Aorta (tissue), 5 donors: Measurements from ENCODE around the gene PER2. TPM values are rescaled to one million over a fixed set of nuclear protein-coding genes. Genes with fewer than 3 reads are reported as not detected.
A peak's percentile ranks its signal among the peaks of the same experiment; 100 is the strongest.

Experiments used
- ATAC-seq: fragments of 200-7000 bp; cut with Tn5 transposase; one replicate; pipeline ENCODE4 v1.9.1; 2022; ENCODE audit warnings: moderate library complexity; ENCODE audit not compliant: low FRiP score
- DNase-seq, 2 donors: peaks; one replicate each; pipeline ENCODE4 v3.0.0-alpha.2; 2020
- H3K27ac ChIP-seq, 2 donors: one replicate each; pipeline ENCODE4 v1.5.1; 2013; ENCODE audit warnings: low read length in 2 of 2, mild to moderate bottlenecking in 2 of 2, moderate library complexity in 2 of 2, control low read depth in 1 of 2, inconsistent platforms in 1 of 2, low read depth in 1 of 2
- H3K27me3 ChIP-seq, 2 donors: one replicate each; pipeline ENCODE4 v1.6.1; 2013; ENCODE audit warnings: control low read depth in 1 of 2, low read length in 1 of 2, mild to moderate bottlenecking in 1 of 2, moderate library complexity in 1 of 2; ENCODE audit not compliant: insufficient read depth in 2 of 2, control insufficient read depth in 1 of 2
- H3K36me3 ChIP-seq, 2 donors: one replicate each; pipeline ENCODE4 v1.6.1; 2013; ENCODE audit warnings: control low read depth in 1 of 2, low read length in 1 of 2, mild to moderate bottlenecking in 1 of 2; ENCODE audit not compliant: insufficient read depth in 2 of 2, control insufficient read depth in 1 of 2
- H3K4me1 ChIP-seq, 2 donors: one replicate each; pipeline ENCODE4 v1.6.1; 2013; ENCODE audit warnings: low read length in 2 of 2, control low read depth in 1 of 2, mild to moderate bottlenecking in 1 of 2, moderate library complexity in 1 of 2; ENCODE audit not compliant: insufficient read depth in 2 of 2, control insufficient read depth in 1 of 2
- H3K4me3 ChIP-seq, 2 donors: one replicate each; pipeline ENCODE4 v1.5.1; 2013; ENCODE audit warnings: low read length in 2 of 2, control low read depth in 1 of 2, mild to moderate bottlenecking in 1 of 2
- H3K9me3 ChIP-seq: one replicate; pipeline ENCODE4 v1.6.1; 2013; ENCODE audit warnings: mild to moderate bottlenecking, low read length; ENCODE audit not compliant: control insufficient read depth
- whole genome bisulfite sequencing, 2 donors: extraction: QIAGEN DNeasy Blood & Tissue Kit; methylation state at CpG; one replicate each; pipeline ENCODE4 v1.1.7; 2013; 5-methylcytosine and 5-hydroxymethylcytosine counted together
- intact Hi-C, 2 donors: fragments of 100-400 bp; cut with DNase I; formaldehyde crosslinking; loops; one replicate each; pipeline versions ENCODE4 v1.14.2 to v1.15.0; 2022
- polyA plus RNA-seq, 2 donors: library from polyadenylated mRNA; stranded (reverse); fragments of 200-250 nt; gene quantifications; one replicate each; pipeline ENCODE4 v1.2.3, GENCODE V29; 2013
- total RNA-seq, 2 donors: library from RNA; stranded (reverse); fragmentation: NEBNext Ultra II Directional; extraction: Animal tissue kit (Norgen Biotek cat#: 25700); gene quantifications; one replicate each; pipeline ENCODE4 v1.2.1, GENCODE V29; 2021
- donor health status: healthy with polysubstance abuse.
- donor health status: Bipolar disorder and iron deficiency.
- donor health status: DM: no; HTN: no; CAD: no.
- donor health status: DM: no; HTN: no; CAD: no.
- donor health status: DM: yes; HTN: yes; CAD: no.

Gene PER2
- total and polyA plus RNA-seq, 4 donors = 2.0 to 25.1 (median 14.1) TPM

- Histone ChIP-seq H3K9me3 (no peaks in the 10 kb centered on the region), H3K27ac (no peak overlapping the region), H3K4me3 (no peak overlapping the region), H3K27me3 (no peaks in the 10 kb centered on the region), H3K36me3 (peaks cover 0 to 3% of the 10 kb centered on the region in 2 donors), H3K4me1 (no peaks in the 10 kb centered on the region)
- ATAC-seq (no peak), DNase-seq (peak in 1 of 2 donors; percentile 44)
- intact Hi-C loops = loop anchor here (5.0 to 10.0 kb wide), 3 partner anchors 96 to 196 kb away; partner anchors contain the start of gene SCLY (in 1 of the 2)
- WGBS, 2 donors = 42 to 51% methylated on average over 18 of the region's 18 CpGs
Measured at GRCh38 chr2:238260883-238261282, 27.5 kb downstream of the PER2 start.

GRCh38 chr2:238259061-238260020 is 29.1 kb downstream of the PER2 start:
- Histone ChIP-seq H3K9me3 (no peaks in the 10 kb centered on the region), H3K4me3 (no peak overlapping the region), H3K27me3 (no peaks in the 10 kb centered on the region), H3K36me3 (peaks cover 0 to 4% of the 10 kb centered on the region in 2 donors), H3K4me1 (no peaks in the 10 kb centered on the region), H3K27ac (no peak overlapping the region)
- intact Hi-C loops = loop anchor here (5.0 to 10.0 kb wide), 3 partner anchors 95 to 195 kb away; partner anchors contain the start of gene SCLY (in 1 of the 2)
- 87% methylated on average over 21 of the region's 21 CpGs for WGBS, 2 donors
- ATAC-seq = no peak
- peak in 1 of 2 donors; percentile 29 for DNase-seq

GRCh38 chr2:238257786-238258700 is 30.4 kb downstream of the PER2 start:
- Histone ChIP-seq H3K27me3 (no peaks in the 10 kb centered on the region), H3K4me1 (no peaks in the 10 kb centered on the region), H3K9me3 (no peaks in the 10 kb centered on the region), H3K4me3 (no peak overlapping the region), H3K36me3 (peaks cover 0 to 5% of the 10 kb centered on the region in 2 donors), H3K27ac (no peak overlapping the region)
- DNase-seq (peak; percentile 23 to 45), ATAC-seq (no peak)
- intact Hi-C loops = no loop called here
- WGBS, 2 donors = 90 to 92% methylated on average over 15 of the region's 15 CpGs

GRCh38 chr2:238256594-238257104 is 31.8 kb downstream of the PER2 start:
- H3K4me3 ChIP-seq = no peak overlapping the region
- no peaks in the 10 kb centered on the region for H3K9me3 ChIP-seq
- H3K4me1 ChIP-seq = no peaks in the 10 kb centered on the region
- H3K36me3 ChIP-seq = peaks cover 3 to 5% of the 10 kb centered on the region in 2 donors
- no peaks in the 10 kb centered on the region for H3K27me3 ChIP-seq
- WGBS, 2 donors = 69 to 71% methylated on average over 18 of the region's 18 CpGs
- DNase-seq (peak; percentile 66 to 81), ATAC-seq (no peak)
- no peak overlapping the region for H3K27ac ChIP-seq
- intact Hi-C loops = no loop called here

GRCh38 chr2:238256111-238256510 is 32.3 kb downstream of the PER2 start:
- ATAC-seq = no peak

GRCh38 chr2:238255636-238256035 is 32.8 kb downstream of the PER2 start:
- WGBS, 2 donors = 86 to 87% methylated on average over 8 of the region's 8 CpGs
- Histone ChIP-seq H3K4me1 (no peaks in the 10 kb centered on the region), H3K9me3 (no peaks in the 10 kb centered on the region), H3K27ac (no peak overlapping the region), H3K36me3 (peaks cover 3 to 7% of the 10 kb centered on the region in 2 donors), H3K4me3 (no peak overlapping the region), H3K27me3 (no peaks in the 10 kb centered on the region)
- intact Hi-C loops = no loop called here
- ATAC-seq (no peak), DNase-seq (peak; percentile 11 to 38)

More at GRCh38 chr2:238256111-238256510, 32.3 kb downstream of the PER2 start:
- intact Hi-C loops = no loop called here
- H3K4me1 ChIP-seq = no peaks in the 10 kb centered on the region
- peaks cover 3 to 7% of the 10 kb centered on the region in 2 donors for H3K36me3 ChIP-seq
- H3K4me3 ChIP-seq = no peak overlapping the region
- peak in 1 of 2 donors; percentile 13 for DNase-seq
- no peak overlapping the region for H3K27ac ChIP-seq
- H3K27me3 ChIP-seq = no peaks in the 10 kb centered on the region
- WGBS, 2 donors = 87 to 90% methylated on average over 6 of the region's 6 CpGs
- H3K9me3 ChIP-seq = no peaks in the 10 kb centered on the region

GRCh38 chr2:238255151-238255551 is 33.3 kb downstream of the PER2 start:
- Histone ChIP-seq H3K4me3 (no peak overlapping the region), H3K36me3 (peaks cover 3 to 7% of the 10 kb centered on the region in 2 donors), H3K27ac (no peak overlapping the region), H3K9me3 (no peaks in the 10 kb centered on the region), H3K4me1 (no peaks in the 10 kb centered on the region), H3K27me3 (no peaks in the 10 kb centered on the region)
- 76 to 79% methylated on average over 6 of the region's 6 CpGs for WGBS, 2 donors
- no peak for ATAC-seq
- intact Hi-C loops = no loop called here
- peak; percentile 20 to 59 for DNase-seq

DNA sequence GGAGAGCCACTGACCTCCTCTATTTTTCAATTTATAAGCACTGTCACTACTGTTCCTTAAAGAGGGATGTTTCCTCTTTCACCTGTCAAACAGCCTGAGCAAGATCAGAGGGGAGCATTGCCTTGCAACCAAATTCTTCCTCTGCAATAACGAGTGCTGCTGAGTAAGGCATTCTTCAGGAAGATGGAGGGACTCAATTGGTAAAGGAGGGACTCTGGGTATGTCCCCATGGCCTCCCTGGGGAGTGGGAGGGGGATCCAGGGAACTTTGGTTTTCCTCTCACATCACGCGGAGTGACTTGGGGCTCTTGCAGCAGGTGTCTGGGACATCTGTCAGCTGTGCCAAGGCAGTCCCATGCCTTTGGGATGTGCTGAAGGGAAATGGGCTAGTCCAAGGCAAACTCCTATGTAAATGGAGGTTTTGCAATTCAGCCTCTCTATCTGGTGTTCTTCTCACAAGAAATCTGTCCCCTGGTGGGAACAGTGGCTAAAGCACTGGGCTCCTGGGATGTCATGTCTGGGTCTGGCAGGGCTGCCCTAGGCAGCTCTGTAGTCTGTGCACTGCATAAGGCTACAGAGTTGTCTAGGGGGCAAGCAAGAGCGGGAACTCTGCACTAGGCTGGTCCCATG is 34.2 kb downstream of the PER2 start:
- H3K4me3 ChIP-seq = no peak overlapping the region
- no peaks in the 10 kb centered on the region for H3K4me1 ChIP-seq
- DNase-seq = peak; percentile 25 to 49
- no peak overlapping the region for H3K27ac ChIP-seq
- H3K36me3 ChIP-seq = peaks cover 3 to 7% of the 10 kb centered on the region in 2 donors
- intact Hi-C loops = no loop called here
- ATAC-seq = no peak
- H3K9me3 ChIP-seq = no peaks in the 10 kb centered on the region
- 81 to 82% methylated on average over 4 of the region's 4 CpGs for WGBS, 2 donors
- no peaks in the 10 kb centered on the region for H3K27me3 ChIP-seq
